ENCODE results near the gene CINP. TPM values are rescaled to one million over a fixed set of nuclear protein-coding genes. Genes with fewer than 3 reads are reported as not detected.

The CINP gene
- 24.5 TPM for total RNA-seq

DNA sequence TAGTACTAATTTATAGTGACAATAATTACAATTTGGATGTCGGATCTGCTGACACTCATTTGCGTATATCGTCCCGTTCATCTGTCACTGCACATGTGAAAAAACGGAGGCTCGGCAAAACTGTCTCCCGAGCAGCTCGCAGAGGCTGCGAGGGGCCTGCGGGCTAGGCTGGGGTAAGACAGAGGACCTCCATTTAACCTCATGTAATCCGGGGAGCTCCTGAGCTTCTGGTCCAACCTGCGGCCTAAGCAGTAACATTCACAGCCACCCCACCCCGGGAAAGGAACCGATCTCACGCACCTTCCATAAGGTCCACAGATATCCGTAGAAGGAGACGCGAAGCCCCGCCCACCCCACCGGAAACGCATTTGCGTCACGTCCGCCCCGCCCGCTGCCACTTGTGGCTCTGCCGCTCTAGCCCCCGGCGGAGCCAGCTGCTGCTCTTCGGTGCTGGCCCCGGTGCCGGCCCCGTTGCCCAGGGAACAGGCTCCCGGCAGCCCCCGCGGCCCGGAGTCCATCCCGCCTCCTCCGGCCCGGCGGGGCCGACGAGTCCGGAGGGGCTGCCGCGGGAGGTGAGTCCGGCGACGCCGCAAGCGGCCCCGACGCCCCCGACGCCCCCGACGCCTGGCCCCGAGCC, at the start of gene CINP, which contains the start of gene TECPR2:
TSS of gene CINP (minus strand) at position 346 of the 637 bp plus-strand sequence. CDS start at position 307, 39 bp downstream.
TSS of gene TECPR2 (plus strand) at position 397 of the 637 bp plus-strand sequence. CDS start 13,781 bp downstream, outside the sequence.
- peak; percentile 87 to 95 (median 94) for DNase-seq (ENCODE audit: low read depth in 2 of 3, low spot score in 2 of 3)

DNA sequence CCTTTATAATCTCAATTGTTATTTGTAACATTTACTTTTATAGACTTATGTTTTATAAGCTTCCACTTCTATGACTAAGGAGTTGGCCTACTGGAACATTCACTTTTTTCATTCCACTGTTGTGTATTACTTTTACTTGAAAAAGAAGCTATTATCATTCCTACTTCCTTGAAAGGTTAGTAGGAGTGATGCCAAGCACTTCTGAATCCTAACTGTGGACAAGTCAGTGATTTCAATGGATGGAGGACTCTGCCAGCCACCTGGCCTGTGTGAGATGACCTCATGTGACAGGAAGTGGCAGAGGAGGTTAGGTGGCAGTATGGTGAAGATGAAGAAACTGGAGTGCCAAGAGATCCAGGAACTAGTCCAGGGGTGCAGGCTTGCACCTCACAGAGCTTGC, 46.0 kb upstream of the CINP start:
- no peak for DNase-seq (ENCODE audit: low read depth in 2 of 3, low spot score in 2 of 3)

DNA sequence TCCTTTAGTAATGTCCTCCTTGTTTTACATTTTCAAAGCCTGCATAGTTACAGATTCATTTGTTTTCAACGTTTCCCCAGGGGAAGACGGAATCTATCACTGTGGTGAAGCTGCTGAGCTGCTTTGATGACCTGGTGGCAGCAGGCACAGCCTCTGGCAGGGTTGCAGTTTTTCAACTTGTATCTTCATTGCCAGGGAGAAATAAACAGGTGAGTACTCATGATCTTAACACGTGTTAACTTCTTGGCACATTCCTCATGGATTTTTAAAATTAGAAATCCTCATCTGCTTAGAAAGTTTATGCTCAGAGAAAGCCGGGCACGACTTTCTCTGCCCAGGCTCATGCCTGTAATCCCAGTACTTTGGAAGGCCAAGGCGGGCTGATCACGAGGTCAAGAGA, 44.6 kb upstream of the CINP start:
- DNase-seq (ENCODE audit: low read depth in 2 of 3, low spot score in 2 of 3), result no peak

DNA sequence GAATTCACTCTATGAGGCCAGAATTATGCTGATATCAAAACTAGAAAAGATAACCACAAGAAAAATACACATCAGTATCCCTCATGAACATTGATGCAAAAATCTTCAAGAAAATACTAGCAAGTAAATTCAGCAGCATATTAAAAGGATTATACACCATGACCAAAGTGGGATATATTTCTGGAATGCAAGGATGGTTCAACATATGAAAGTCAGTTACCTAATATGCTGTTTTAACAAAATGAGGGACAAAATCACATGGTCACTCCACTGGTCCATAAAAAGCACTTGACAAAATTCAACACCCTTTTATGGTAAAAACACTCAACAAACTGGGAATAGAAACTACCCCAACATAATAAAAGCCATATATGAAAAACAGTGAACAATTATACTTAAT, 40.3 kb upstream of the CINP start:
- peak in 1 of 3 donors; percentile 8 for DNase-seq (ENCODE audit: low read depth in 2 of 3, low spot score in 2 of 3)

DNA sequence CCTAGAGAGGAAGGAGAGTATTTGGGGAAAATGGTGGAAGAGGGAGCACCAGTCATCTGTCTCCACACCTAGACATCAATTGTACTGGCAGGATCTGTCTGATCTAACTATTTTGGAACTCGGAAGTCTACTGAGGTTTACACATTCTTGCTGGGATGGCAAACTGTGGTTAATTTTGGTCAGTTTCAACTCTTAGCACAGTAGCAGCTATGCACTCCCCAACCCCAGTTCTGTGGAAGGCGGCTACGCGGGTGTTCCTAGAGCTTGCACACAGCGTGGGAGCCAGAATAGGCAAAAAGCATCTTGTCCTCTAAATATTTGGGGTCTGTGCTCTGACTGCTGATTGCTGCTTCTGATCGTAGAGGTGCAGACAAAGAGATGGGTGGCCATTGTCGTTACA, 33.8 kb upstream of the CINP start:
- DNase-seq (ENCODE audit: low read depth in 2 of 3, low spot score in 2 of 3), result no peak

DNA sequence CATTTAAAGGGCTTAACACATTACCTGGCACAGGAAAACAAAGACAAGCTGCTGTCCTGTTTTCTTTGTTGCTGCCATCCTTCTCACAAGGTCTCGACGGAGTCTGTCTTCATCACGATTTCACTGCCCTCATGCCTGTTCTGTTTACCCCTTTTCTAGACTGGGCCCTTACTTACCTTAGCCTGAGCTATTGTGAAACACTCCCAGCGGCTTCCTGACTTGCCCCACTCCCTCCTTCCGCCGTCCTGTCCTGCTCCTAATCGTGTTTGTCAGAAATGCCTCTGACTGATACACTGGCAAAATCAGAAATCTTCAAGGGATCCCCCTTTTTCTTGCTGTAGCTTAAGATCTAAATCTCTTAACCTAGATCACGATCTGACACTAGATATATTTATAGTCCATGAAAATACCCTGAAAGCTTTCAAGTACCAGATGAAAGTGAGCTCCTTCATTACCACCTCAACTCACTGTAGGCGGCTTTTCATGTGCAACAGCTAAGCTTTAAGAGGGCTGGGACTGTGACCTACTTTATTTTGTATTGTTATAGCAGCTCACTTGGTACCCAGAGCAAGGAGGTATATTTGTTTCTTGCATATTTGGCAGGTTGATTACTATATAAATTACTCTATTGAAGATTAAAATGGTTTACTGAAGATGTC, 32.2 kb upstream of the CINP start:
- DNase-seq (ENCODE audit: low read depth in 2 of 3, low spot score in 2 of 3), result no peak

DNA sequence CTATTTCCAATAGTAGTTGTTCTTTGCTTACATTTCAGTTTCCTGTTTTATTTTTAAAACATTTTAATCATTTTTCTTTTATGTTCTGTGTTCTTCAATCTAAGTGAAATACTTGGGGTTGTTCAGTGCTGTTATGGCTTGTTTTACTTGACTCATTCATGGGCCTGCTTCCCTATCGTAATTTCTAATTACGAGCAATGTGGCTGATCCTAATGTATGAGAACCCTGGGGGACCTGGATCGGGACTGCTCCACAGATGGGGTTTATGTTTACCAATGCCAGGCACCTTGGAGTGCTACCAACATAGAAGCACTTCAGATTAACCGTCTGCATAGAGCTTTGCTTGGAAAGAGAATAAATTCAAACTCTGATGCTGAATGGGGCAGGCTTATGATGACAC, 29.8 kb upstream of the CINP start:
- DNase-seq (ENCODE audit: low read depth in 2 of 3, low spot score in 2 of 3), result no peak

DNA sequence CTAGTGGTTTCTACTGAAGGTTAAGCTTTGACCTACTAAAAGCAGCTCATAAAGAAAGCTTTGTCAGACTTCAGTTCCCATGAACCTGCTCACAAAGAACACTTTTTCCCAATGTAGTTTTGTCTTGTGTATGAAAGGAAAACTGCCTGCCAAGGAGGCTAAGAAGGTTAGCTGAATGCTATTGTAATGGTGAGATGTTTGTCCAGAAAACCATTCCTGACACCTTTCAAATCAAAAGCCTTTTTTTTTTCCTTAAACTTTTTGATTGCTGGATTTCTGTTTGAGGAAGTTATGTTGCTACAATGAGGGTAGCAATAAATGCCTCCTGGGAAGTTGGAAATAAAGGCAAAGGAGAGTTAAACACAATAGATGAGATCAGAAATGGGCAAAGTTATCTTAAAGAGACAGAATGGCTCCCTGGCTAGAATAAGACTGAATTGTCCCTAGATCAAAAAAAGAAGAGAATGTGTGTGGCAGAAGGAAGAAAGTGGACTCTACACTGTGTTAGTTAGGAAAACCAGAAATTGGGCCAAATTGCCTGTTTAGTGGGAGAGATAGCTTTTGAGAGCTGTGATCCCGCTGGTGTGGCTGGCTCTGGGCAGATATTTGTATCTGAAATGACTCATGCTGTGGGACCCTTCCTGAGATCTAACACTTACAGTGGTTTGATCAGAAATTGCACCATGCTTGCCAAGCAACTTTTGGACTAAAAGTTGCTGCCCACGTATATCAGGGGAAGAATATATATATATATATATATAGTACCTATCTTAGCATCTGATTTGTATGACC, 27.6 kb upstream of the CINP start:
- DNase-seq (ENCODE audit: low read depth in 2 of 3, low spot score in 2 of 3), result no peak

DNA sequence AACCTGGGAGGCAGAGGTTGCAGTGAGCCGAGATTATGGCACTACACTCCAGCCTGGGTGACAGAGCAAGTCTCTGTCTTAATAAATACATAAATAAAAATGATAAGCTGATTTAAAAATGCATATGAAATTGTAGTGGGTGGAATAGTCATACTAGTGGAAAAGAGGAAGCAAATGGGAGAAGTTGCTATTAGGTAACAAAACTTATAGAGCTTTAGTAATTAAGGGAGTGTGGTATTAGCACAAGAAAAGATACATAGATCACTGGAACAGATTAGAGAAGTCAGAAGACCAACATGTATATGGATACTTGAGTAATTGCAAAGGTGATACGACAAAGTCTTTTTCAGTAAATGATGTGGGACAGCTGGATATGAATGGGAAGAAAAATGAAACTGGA, 26.6 kb upstream of the CINP start:
- DNase-seq (ENCODE audit: low read depth in 2 of 3, low spot score in 2 of 3), result no peak

DNA sequence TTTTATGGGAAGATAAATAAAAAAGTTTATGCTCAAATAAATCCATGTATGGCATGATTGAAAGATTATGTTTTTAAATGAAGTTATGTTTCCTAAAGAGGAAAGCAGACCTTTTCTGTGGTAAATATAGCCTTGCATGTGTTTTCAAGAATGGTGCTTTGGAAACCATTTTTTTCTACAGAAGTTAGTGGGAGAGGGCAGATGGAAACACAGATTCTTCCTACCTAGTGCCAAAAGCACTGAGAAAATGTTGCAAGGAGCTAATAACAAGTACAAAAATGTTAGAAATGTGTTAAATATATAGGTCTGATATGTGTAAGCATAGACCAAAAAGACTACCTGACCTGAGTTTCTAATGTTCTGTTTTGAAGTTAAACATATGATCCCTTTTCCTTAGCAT, 24.4 kb upstream of the CINP start:
- no peak for DNase-seq (ENCODE audit: low read depth in 2 of 3, low spot score in 2 of 3)

DNA sequence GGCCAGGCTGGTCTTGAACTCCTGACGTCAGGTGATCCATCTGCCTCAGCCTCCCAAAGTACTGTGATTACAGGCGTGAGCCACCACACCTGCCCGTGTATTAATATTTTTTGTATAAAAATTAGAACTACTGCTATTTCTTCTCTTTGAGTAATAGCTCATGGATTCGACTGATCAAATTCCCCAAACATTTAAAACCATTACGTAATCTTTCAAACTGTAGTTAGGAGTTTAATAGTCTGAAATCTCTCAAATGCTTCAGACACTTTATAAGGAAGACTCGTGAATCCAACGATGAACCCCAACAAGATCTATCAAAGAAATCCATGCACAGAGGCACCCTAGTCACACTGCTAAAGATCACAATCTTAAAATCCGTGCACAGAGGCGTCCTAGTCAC, 16.1 kb upstream of the CINP start:
- DNase-seq (ENCODE audit: low read depth in 2 of 3, low spot score in 2 of 3), result no peak

DNA sequence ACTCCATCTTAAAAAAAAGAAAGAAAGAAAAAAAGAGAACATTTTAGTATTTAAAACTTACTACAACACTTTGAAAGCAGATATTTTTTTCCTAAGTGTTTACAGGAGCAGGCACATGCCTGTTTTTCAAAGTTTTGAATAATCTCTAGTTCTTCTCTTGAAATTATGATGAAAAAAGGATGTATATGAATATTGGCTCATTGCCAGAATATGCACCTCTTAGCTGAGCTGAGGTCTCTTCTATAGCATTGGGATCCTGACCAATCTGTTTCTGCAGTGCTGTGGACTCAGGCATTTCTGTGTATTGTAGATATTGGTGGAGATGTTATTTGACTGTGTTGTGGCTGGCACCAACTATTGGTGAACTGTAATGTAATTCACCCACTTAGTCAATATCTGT, 15.0 kb upstream of the CINP start:
- no peak for DNase-seq (ENCODE audit: low read depth in 2 of 3, low spot score in 2 of 3)

DNA sequence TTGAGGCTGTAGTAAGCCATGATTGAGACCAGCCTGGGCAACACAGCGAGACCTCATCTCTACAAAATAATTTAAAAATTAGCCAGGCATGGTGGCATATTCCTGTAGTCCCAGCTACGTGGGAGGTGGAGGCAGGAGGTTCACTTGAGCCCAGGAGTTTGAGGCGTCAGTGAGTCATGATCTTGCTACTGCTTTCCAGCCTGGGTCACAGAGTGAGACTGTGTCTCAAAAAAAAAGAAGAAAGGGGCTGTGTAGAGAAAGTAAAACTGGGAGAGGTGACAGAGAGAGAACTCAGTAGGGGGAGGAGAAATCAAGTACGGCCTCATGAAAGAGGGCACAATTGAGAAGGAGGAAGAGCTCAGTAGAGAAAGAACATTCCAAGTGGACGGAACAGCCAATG, 12.4 kb upstream of the CINP start:
- DNase-seq (ENCODE audit: low read depth in 2 of 3, low spot score in 2 of 3), result no peak

DNA sequence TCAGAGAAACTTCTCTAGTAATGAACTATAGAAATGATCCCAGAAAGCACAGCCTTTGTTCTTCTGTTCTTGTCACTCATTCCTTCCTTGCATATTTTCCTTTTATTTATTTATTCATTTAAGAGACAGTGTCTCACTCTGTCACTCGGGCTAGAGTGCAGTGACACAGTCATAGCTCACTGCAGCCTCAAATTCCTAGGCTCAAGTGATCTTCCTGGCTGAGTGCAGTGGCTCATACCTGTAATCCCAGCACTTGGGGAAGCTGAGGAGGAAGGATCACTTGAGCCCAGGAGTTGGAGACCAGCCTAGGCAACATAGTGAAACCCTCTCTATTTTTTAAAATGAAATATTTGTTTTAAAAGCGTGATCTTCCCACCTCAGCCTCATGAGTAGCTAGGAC, 11.6 kb upstream of the CINP start:
- no peak for DNase-seq (ENCODE audit: low read depth in 2 of 3, low spot score in 2 of 3)

DNA sequence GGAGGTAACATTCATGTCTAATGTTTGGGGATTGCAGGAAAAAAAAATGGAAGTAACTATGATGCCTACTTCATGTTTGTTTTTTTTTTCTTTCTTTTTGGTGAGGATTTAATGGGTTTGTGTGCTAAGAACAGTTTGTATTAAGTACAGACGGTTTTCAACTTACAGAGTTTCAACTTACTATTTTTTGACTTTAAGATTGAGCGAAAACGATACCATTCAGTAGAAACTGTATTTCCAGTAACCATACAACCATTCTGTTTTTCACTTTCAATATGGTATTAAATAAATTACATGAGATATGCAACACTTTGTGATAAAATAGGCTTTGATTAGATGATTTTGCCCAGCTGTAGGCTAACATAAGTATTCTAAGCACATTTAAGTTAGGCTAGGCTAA, 10.4 kb upstream of the CINP start:
- DNase-seq (ENCODE audit: low read depth in 2 of 3, low spot score in 2 of 3), result no peak

DNA sequence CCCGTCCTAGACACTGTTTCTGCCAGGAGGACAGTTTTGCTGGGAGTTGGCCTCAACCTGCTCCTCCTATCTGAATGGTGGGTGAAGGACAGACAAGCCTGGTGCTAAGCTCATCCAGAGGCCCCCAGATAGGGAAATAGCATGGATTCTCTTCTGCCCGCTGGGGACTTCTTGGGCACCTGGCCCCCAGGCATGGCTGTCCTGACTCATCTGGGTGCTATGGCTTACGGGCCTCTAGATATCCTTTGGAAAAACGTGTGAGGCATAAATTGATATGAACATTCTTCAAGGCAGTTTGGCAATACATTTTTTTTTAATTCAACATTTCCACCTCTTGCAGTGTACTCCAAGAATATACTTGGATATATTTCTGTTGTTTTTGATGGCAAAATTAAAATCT, 8.7 kb upstream of the CINP start:
- DNase-seq (ENCODE audit: low read depth in 2 of 3, low spot score in 2 of 3), result no peak

DNA sequence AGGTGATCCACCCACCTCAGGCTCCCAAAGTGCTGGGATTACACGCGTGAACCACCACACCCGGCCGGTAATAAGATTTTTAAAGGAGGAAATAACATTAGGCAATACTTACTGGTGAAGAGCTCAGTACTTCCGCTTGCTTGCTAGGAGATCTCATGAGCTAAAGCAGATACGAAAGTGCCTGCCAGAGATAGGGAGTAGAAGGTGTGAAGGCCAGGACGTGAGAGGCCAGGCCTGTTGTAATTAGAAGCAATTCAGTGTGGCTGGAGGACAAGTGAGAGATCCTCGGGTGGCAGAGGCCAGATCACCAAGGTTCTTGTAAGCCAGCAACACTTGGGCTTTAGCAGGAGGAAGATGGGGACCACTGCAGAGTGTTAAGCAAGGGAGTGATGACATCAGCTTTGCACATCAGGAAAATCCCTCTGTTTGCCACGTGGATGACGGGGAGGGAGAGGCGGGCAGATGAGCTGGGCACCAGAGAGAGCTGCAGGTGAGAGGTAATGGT, 7.7 kb upstream of the CINP start:
- DNase-seq (ENCODE audit: low read depth in 2 of 3, low spot score in 2 of 3), result no peak

DNA sequence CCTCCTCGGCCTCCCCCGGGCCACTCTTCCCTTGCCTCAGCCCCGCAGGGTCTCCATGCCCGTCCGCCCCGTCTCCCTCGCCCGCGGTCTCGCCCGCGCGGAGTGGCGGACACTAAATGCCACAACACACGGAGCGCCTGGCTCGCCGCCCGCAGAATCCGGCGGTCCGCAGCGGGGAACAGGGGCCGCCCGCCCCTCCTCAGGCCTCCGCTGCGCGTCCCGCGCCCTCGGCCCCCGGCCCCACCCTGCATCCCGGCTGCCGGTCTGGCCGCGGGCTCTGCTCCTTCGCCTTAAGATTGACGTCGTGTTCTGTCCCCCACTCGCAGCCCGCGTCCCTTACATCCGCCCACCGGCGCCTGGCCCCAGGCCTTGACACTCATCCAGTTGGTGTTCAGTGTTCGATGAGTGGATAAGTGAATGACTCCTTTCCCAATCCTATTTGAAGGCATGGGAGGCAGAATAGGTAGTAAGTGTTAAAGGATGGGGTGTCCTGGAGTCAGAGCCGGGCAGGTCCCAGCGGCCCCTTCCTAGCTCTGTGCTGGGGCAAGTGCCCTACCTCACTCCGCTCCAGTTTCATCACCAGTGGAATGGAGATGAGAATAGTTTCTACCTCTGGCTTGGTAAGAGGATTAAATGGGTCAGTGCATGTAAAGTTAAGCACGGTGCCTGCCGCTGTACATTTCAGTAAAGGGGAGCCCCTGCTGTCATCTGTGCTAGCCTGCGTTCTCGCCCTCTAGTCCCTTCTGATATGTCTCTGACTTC, 673 bp upstream of the CINP start:
- DNase-seq (ENCODE audit: low read depth in 2 of 3, low spot score in 2 of 3), result peak; percentile 14 to 30 (median 26)

DNA sequence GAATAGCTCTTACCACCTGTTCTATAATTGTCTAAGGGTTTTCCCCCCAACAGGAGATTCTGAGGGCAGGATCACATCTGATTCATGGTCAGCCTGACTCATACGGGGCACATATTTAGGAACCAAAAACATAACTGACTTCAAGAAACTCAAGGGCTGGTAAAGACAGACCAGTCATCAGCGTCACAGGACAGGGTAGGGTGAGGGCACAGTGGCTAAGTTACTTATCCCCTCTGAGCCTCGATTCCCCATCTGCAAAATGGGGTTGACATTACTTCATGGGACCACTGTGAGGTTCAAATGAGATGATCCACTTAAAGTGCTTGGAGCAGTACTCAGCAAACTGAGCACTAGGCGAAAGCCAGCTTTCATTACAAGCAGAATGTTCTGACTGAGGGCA, 606 bp downstream of the CINP start:
- DNase-seq (ENCODE audit: low read depth in 2 of 3, low spot score in 2 of 3), result peak in 1 of 3 donors; percentile 46

DNA sequence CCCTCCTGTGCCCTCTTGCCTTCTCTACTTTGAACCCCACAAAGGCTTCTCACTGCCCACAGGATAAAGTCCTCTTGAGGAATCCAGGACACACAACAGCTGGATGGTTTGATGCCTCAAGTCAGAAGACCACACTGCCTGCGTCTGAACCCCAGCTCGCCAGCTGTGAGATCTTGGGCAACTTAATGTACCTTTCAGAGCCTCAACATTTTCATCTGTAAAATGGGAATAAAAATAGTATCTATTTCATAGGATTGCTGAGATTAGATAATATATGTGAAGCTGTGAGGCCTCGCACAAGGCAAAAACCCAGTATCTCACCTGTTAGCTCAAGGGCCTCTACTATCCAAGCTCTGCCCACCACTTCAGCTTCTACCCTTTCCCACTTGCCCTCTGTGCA, 2.3 kb downstream of the CINP start:
- no peak for DNase-seq (ENCODE audit: low read depth in 2 of 3, low spot score in 2 of 3)

DNA sequence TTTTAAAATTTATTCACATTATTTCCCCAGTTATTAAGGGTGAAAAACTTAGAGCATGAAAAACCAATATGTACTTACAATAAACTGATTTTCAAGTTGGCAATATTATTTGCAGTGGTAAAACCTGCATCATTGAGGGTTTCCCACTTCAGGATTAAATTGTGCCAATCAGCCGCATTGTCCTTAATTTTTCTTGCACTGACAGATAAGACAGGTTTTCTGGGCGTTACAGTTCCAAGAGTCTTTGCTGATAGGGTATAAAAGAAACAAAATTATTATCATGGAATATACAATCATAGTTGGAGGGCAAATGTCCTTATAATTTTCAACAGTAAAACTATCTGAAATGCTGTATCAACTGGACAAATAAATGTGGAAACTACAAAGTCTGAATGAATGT, 3.3 kb downstream of the CINP start:
- no peak for DNase-seq (ENCODE audit: low read depth in 2 of 3, low spot score in 2 of 3)
